Endometrial microvascular endothelial cells (primary cell): Measurements from ENCODE around the gene CSF1R. TPM values are rescaled to one million over a fixed set of nuclear protein-coding genes. Genes with fewer than 3 reads are reported as not detected.

Experiments used
- in situ Hi-C: cut with HindIII; loops from 2 replicates; pipeline ENCODE4 v1.10.0; 2017; ENCODE audit warnings: low sequenced_read_pairs, low pct_unique_long_range_greater_than_20kb; ENCODE audit errors: inconsistent ontology term
- total RNA-seq: library from RNA; depleted of rRNA; stranded (reverse); fragments of >200 nt; gene quantifications from one replicate; pipeline ENCODE4 v1.2.3, GENCODE V29; 2015; ENCODE audit errors: inconsistent ontology term

Gene CSF1R
- total RNA-seq, 1 donor from 2014 or later = not detected

DNA sequence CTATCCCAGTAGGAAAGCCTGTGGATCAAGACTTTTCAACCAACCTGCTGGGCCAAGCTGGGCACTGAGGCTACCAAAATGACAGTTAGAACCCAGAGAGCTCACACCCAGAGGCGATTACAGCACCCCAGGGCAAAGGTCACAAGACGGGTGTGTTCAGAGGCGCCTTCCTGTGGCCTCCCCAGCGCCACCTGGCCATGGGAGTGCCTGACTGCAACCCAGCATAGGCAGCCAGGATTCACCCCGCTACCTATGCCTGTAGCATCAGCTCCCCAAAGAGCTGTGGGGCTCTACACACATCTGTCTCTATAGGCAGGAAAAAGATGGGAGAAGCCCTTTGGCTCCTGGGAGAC lies 35.8 kb upstream of the CSF1R start:
- in situ Hi-C loops = no loop called here

DNA sequence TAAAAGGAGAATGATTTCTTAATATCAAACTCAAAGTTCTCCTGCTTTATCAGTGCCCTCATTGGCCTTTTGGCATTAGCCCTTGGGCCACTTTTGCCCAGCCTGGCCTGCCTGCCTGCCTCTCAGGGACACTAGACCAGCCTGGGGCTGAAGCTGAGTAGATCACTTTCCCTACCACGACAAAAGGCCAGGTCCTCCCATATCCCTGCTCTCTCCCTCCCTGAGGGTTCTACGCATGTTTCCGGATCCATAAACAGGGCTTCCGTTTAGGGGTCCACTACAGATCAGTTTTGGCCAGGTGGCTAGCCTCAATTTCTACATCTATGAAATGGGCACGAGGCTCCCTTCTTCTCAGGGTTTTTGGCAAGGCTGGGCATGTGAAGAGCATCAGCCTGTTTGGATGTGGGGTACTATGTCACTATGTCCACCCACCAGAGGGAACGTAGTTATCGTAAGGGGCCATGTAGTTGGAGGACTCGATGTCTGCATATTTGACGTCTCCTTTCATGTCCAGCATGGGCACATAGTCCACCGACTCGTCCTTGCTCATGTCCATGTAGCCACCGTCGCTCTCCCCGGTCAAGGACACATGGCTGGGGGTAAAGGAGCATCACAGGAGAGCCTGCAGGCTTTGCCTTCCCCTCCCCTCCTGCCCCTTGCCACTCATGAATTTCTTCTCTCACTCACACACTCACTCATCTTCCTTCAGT lies 35.2 kb upstream of the CSF1R start:
- in situ Hi-C loops = no loop called here

DNA sequence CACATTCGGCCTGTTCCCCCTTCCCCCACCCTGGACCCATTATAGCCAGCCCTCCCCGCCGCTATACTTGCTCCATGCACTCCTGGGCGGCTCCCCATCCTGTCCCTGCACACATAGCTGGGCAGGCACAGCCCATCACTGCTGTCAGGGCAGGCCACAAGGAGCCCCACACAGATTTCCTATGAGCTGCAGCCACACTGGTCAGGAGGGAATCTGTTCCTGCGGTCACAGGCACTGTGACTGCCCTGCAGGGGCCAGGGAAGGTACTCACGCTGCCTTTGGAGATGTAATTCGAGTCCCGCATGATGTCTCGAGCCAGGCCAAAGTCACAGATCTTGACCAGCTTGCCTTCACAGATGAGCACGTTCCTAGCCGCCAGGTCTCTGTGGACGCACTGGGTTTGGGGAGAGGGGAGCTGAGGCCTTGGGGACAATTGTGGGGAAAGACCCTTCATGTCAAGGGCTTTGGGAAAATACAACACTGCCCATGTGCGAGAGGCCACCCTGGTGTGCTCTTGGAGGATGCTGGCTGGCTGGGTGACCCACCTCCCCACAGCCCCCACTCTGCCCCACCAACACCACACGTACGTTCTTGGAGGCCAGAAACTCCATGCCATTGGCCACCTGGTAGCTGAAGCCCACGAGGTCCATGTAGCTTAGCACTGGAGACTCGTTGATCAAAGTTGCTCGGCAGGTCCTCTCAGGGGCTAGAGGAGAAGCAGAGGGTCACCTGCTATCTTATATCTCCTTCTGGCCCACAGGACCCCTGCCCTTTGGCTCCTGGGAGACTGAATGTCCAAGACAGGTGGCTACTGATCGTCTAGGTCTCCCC lies 34.5 kb upstream of the CSF1R start:
- in situ Hi-C loops = no loop called here

- in situ Hi-C loops = no loop called here
Measured at GRCh38 chr5:150120062-150120441, 33.7 kb upstream of the CSF1R start.

GRCh38 chr5:150119421-150120061 lies 33.2 kb upstream of the CSF1R start:
- in situ Hi-C loops = no loop called here

GRCh38 chr5:150118561-150119229 lies 32.3 kb upstream of the CSF1R start:
- in situ Hi-C loops = no loop called here

- in situ Hi-C loops = no loop called here
Measured at GRCh38 chr5:150117945-150118560, 31.7 kb upstream of the CSF1R start.

DNA sequence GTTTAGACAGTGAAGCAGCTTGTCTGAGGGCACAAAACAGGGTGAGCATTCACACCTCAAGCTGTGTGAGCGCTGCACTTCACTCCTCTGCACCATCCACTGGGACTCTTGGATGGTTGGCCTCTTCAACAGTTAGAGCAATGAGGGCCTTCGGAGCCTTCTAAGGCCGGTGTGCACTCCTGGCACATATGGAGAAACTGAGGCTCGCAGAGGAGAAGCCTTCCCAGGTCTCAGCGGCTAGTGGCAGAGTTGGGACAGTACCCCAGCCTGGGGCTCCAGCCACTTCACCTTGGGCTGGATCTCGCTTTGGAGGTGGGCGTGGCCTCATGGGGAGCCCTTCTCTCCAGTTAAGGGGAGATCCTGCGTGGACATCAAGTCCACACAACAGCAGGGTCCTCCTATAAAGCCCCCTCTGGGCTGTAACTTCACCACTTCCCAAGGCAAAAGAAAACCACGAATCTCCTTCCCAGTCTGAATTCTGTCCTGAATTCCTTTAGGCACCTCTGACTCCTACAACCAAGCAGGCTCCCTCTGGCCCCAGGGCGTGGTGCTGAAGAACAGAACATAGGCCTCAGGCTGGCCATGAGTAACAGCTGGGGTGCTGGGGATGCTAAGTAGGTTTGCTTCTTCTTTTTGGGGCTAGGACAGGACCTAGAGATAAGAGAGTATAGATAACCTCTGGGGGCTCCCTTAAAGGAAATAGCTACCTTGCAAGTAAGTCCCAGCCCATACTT lies 30.5 kb upstream of the CSF1R start:
- in situ Hi-C loops = no loop called here

DNA sequence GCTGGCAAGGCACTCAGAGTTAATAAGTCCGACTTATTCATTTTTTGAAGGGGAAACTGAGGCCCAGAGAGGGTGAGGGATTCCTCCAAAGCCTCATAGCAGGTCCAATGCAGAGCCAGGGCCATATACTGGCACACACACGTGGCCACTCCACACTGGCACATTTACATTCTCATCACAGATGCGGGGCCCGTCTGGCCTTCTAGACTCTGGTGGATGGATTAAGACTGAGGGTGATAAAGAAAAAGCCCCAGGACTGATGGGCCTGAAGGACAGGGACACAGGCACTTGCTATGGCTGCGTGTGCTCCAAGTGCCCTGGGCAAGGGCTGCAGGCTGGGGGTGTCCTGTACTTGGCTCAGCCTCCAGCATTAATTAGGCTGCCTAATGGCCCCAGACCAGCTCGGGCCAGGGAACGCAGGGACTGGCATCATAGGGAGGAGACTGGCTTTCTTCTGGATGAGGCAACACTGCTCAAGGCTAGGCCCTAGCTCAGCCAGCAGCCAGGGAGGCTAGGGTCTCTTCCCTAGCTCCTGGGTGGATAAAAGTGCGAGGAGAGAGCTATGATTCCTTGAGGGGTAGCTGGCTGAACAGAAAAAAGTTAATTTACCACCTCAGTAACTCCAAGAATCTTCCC lies 28.5 kb upstream of the CSF1R start:
- in situ Hi-C loops = no loop called here

GRCh38 chr5:150114102-150114641 lies 27.8 kb upstream of the CSF1R start:
- in situ Hi-C loops = no loop called here

GRCh38 chr5:150113047-150113744 lies 26.8 kb upstream of the CSF1R start:
- in situ Hi-C loops = no loop called here

- in situ Hi-C loops = no loop called here
Measured at GRCh38 chr5:150112201-150113046, 26.1 kb upstream of the CSF1R start.

GRCh38 chr5:150111122-150111521 lies 24.8 kb upstream of the CSF1R start:
- in situ Hi-C loops = no loop called here

- in situ Hi-C loops = no loop called here
Measured at GRCh38 chr5:150109921-150110320, 23.6 kb upstream of the CSF1R start.

DNA sequence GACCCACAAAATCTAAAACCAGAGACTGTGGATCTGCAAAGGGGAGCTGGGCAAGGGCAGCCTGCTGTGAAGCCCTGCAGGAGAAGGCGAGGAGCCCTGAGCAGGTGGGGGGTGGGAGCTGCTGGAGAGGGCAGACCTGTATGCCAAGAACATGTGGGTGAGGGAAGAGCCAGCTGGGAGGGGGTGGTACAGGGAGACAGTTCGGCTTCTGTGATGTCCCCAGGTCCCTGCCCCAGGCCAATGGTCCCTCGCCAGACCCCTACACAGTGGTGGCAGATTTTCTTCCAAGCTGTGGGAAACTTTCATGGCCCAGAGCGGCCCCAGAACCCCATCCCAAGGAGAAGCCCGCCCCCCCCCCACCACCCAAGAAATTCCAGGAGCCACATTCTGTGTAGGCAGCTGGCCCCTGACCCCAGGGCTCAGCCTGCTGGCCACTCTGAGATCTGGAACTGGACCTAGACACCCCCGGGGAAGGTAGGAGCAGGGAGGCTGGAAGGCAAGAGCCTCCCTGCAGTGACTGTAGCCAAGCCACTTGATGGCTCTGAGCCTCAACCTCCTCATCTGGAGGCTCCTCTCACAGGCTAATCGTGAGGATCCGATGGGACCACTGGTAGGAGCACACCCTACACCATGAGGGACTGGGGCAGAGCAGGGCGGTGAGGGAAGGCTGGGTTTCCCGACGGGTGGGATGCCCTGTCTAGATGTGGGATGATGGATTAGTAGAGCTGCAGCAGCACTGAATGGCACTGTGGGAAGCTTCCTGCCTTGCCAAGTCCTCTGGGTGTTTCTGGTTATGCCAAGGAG lies 22.6 kb upstream of the CSF1R start:
- in situ Hi-C loops = no loop called here
